PC-3 (cell line): ENCODE data around the gene MYH11. TPM values are rescaled to one million over a fixed set of nuclear protein-coding genes. Genes with fewer than 3 reads are reported as not detected.

ENCODE experiments used
- ATAC-seq: fragments of 200-7000 bp; cut with Tn5 transposase; 2 replicates; pipeline ENCODE4 v1.9.1; 2020; ENCODE audit warnings: mild to moderate bottlenecking, moderate library complexity
- BruUV-seq: library from RNA; stranded (reverse); fragments of 400-500 nt; replicated peaks from 2 replicates; lab custom pipeline; 2021; lab: Mats Ljungman, UMichigan
- CTCF ChIA-PET: fragments of 300-600 bp; sonication (Branson Sonifier 250); formaldehyde crosslinking; loops from one replicate; lab custom pipeline; 2022; ENCODE audit warnings: antibody characterized with exemption; lab: Charles Lee
- POLR2A ChIA-PET: fragments of 300-600 bp; sonication (Branson Sonifier 250); formaldehyde crosslinking; loops from one replicate; lab custom pipeline; 2022; ENCODE audit warnings: antibody characterized with exemption; ENCODE audit not compliant: unreplicated experiment; lab: Charles Lee
- DNase-seq: peaks from one replicate; pipeline ENCODE4 v3.0.0-alpha.2; 2015
- H2AFZ ChIP-seq: fragments of 300-600 bp; sonication (generic); 2 replicates; pipeline ENCODE4 v1.6.0; 2016; ENCODE audit warnings: antibody characterized with exemption, low read length
- H3F3A ChIP-seq: fragments of 300-600 bp; sonication (generic); one replicate; pipeline ENCODE4 v1.6.0; 2017; ENCODE audit warnings: antibody characterized with exemption, low read length, control low read depth, mild to moderate bottlenecking; ENCODE audit not compliant: unreplicated experiment
- H3K27ac ChIP-seq: fragments of 300-600 bp; sonication (generic); 2 replicates; pipeline ENCODE4 v1.5.1; 2016; ENCODE audit warnings: mild to moderate bottlenecking, low read length
- H3K27me3 ChIP-seq: fragments of 300-600 bp; sonication (generic); 2 replicates; pipeline ENCODE4 v1.6.1; 2016; ENCODE audit warnings: low read length, mixed read lengths
- H3K36me3 ChIP-seq: fragments of 300-600 bp; sonication (generic); 2 replicates; pipeline ENCODE4 v1.6.1; 2016; ENCODE audit warnings: low read depth, mixed run types, low read length, mixed read lengths
- H3K4me1 ChIP-seq: fragments of 300-600 bp; sonication (generic); 2 replicates; pipeline ENCODE4 v1.5.1; 2016; ENCODE audit warnings: low read length; ENCODE audit not compliant: insufficient read depth
- H3K4me2 ChIP-seq: fragments of 300-600 bp; sonication (generic); 2 replicates; pipeline ENCODE4 v1.6.0; 2016; ENCODE audit warnings: low read length
- H3K4me3 ChIP-seq: fragments of 300-600 bp; sonication (generic); 2 replicates; pipeline ENCODE4 v1.5.1; 2016; ENCODE audit warnings: mild to moderate bottlenecking, low read length, mixed read lengths
- H3K79me2 ChIP-seq: fragments of 300-600 bp; sonication (generic); 2 replicates; pipeline ENCODE4 v1.6.1; 2017; ENCODE audit warnings: low read length, mixed read lengths
- H3K9ac ChIP-seq: fragments of 300-600 bp; sonication (generic); 2 replicates; pipeline ENCODE4 v1.6.0; 2016; ENCODE audit warnings: mild to moderate bottlenecking, low read length
- H3K9me2 ChIP-seq: fragments of 300-600 bp; sonication (generic); replicated peaks from 2 replicates; pipeline ENCODE4 v1.6.1; 2016; ENCODE audit warnings: mixed run types, low read length, mixed read lengths
- H3K9me3 ChIP-seq: fragments of 300-600 bp; sonication (generic); 2 replicates; pipeline ENCODE4 v1.6.1; 2016; ENCODE audit warnings: low read length, mixed read lengths
- H4K20me1 ChIP-seq: fragments of 300-600 bp; sonication (generic); 2 replicates; pipeline ENCODE4 v1.6.1; 2016; ENCODE audit warnings: low read length, mixed read lengths
- EZH2 ChIP-seq: fragments of 300-600 bp; sonication (generic); IDR thresholded peaks from one replicate; pipeline ENCODE4 v1.6.1; 2017; ENCODE audit warnings: antibody characterized with exemption, mild to moderate bottlenecking, low read length; ENCODE audit not compliant: unreplicated experiment
- EZH2phosphoT487 ChIP-seq: fragments of 300-600 bp; sonication (generic); IDR thresholded peaks from 2 replicates; pipeline ENCODE4 v1.6.1; 2018; ENCODE audit warnings: mild to moderate bottlenecking, antibody characterized with exemption, low read length, borderline replicate concordance
- intact Hi-C: fragments of 100-400 bp; cut with micrococcal nuclease; formaldehyde crosslinking; loops from 2 replicates; pipeline ENCODE4 v1.9.0; 2023
- total RNA-seq: library from RNA; depleted of rRNA; stranded (reverse); fragments of >200 nt; gene quantifications from 2 replicates; pipeline ENCODE4 v1.2.3, GENCODE V29; 2014
- TF ChIP-seq, protein P1 (sequence below): fragments of 300-600 bp; sonication (generic); conservative IDR thresholded peaks from 2 replicates; pipeline ENCODE4 v1.5.1; 2017; ENCODE audit warnings: antibody characterized with exemption, low read depth, mild to moderate bottlenecking, low read length

The MYH11 gene
- total RNA-seq, 1 experiment from 2014 or later, result not detected

DNA sequence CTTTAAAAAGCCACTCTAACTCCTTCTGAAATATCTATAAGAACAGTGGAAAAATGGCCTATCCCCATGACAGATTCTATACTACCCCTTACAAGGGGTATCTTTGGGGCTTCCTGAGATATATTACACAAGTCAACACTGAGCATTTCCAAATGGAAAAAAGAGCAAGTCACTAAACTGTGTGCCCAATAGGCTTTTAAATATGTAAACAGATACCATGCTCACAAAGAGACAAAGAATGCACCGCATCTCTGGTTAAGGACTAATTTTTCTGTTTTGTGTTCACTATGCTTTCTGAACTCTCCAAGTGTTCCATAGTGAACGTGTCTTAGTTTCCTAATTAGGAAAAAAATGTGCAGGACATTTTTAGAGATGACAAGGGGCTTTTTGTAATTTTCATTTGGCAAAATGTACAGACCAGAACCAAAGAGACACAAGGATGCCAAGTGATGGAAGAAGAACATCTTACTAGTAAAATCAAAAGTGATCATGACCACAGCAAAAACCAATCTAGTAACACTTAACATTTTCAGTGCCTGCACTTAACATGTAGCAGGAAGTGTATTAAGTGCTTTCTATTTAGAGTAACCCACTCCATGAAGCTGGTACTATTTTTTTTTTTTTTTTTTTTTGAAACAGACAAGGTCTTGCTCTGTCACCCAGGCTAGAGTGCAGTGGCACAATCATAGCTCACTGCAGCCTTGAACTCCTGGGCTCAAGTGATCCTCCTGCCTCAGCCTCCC is 21.5 kb downstream of the MYH11 start:
- Histone ChIP-seq H3K4me2 (no peak overlapping the region), H3K9me2 (no peaks in the 10 kb centered on the region), H3K36me3 (no peaks in the 10 kb centered on the region), H4K20me1 (no peaks in the 10 kb centered on the region), H3K4me3 (no peak overlapping the region), H3K9ac (no peak overlapping the region), H3K27me3 (no peaks in the 10 kb centered on the region), H3K9me3 (no peaks in the 10 kb centered on the region), H3K79me2 (no peaks in the 10 kb centered on the region), H3K27ac (no peak overlapping the region), H3F3A (no peaks in the 10 kb centered on the region), H3K4me1 (no peaks in the 10 kb centered on the region), H2AFZ (no peak overlapping the region)
- intact Hi-C loops, result no loop called here
- TF ChIP-seq, protein P1, sequence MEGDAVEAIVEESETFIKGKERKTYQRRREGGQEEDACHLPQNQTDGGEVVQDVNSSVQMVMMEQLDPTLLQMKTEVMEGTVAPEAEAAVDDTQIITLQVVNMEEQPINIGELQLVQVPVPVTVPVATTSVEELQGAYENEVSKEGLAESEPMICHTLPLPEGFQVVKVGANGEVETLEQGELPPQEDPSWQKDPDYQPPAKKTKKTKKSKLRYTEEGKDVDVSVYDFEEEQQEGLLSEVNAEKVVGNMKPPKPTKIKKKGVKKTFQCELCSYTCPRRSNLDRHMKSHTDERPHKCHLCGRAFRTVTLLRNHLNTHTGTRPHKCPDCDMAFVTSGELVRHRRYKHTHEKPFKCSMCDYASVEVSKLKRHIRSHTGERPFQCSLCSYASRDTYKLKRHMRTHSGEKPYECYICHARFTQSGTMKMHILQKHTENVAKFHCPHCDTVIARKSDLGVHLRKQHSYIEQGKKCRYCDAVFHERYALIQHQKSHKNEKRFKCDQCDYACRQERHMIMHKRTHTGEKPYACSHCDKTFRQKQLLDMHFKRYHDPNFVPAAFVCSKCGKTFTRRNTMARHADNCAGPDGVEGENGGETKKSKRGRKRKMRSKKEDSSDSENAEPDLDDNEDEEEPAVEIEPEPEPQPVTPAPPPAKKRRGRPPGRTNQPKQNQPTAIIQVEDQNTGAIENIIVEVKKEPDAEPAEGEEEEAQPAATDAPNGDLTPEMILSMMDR, result no peak
- TF ChIP-seq EZH2phosphoT487 (no peak), EZH2 (no peak)
- BruUV-seq, result no TSS peak
- DNase-seq (no peak), ATAC-seq (no peak)
- ChIA-PET POLR2A (no interaction called here), CTCF (no interaction called here)

DNA sequence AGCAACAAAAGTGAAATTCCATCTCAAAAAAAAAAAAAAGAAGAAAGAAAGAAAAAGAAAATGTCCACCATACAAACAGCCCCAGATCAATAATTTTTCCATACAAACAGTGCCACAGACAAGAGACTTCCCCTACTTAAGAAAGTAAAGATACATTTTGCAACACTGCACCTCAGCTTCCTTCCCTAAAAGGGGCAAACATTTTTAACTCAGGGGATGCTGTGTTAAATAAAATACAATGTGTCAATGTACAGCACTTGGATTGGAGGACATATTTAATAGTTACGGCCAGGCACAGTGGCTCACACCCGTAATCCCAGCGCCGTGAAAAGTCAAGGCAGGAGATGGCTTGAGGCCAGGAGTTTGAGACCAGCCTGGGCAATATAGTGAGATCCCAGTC is 22.3 kb downstream of the MYH11 start:
- no peaks in the 10 kb centered on the region for H3K9me2 ChIP-seq
- no peaks in the 10 kb centered on the region for H3K36me3 ChIP-seq
- H3K4me1 ChIP-seq, result no peaks in the 10 kb centered on the region
- no peak overlapping the region for H2AFZ ChIP-seq
- ChIA-PET POLR2A (no interaction called here), CTCF (no interaction called here)
- H3F3A ChIP-seq, result no peaks in the 10 kb centered on the region
- ATAC-seq (no peak), DNase-seq (no peak)
- no peaks in the 10 kb centered on the region for H3K9me3 ChIP-seq
- intact Hi-C loops, result no loop called here
- H4K20me1 ChIP-seq, result no peaks in the 10 kb centered on the region
- H3K4me3 ChIP-seq, result no peak overlapping the region
- no peak overlapping the region for H3K9ac ChIP-seq
- BruUV-seq, result no TSS peak
- no peaks in the 10 kb centered on the region for H3K27me3 ChIP-seq
- no peaks in the 10 kb centered on the region for H3K79me2 ChIP-seq
- H3K4me2 ChIP-seq, result no peak overlapping the region
- TF ChIP-seq EZH2phosphoT487, result no peak
- TF ChIP-seq, protein P1, result no peak
- TF ChIP-seq EZH2, result no peak
- H3K27ac ChIP-seq, result no peak overlapping the region

DNA sequence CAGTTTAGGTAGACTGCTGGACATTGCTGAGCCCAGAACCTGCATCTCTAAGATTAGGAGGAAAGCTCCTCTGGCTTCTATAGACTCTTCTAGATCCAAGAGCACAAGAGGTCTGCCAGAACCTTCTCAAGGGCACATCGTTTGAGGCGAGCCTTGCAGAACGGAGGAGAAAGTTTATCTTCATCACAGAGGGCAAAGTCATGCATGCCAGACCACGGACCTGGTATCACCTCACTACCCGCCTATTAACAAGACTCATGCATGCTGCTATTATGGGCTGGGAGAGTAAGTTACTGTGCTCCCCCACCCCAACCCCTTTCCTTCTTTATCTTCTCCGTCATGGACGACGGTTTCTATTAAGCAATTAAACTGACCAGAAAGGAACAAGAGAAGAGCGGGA is 23.3 kb downstream of the MYH11 start:
- no peak for ATAC-seq
- DNase-seq, result no peak
- ChIA-PET CTCF (no interaction called here), POLR2A (no interaction called here)
- no peaks in the 10 kb centered on the region for H3K27me3 ChIP-seq
- no peak overlapping the region for H3K4me2 ChIP-seq
- no peaks in the 10 kb centered on the region for H4K20me1 ChIP-seq
- H3K4me1 ChIP-seq, result no peaks in the 10 kb centered on the region
- intact Hi-C loops, result no loop called here
- BruUV-seq, result no TSS peak
- TF ChIP-seq EZH2phosphoT487, result no peak
- TF ChIP-seq, protein P1, result no peak
- no peak for TF ChIP-seq EZH2
- H3F3A ChIP-seq, result no peaks in the 10 kb centered on the region
- H3K9ac ChIP-seq, result no peak overlapping the region
- H3K9me3 ChIP-seq, result no peaks in the 10 kb centered on the region
- no peak overlapping the region for H3K27ac ChIP-seq
- H3K9me2 ChIP-seq, result no peaks in the 10 kb centered on the region
- H3K79me2 ChIP-seq, result no peaks in the 10 kb centered on the region
- H2AFZ ChIP-seq, result no peak overlapping the region
- H3K36me3 ChIP-seq, result no peaks in the 10 kb centered on the region
- H3K4me3 ChIP-seq, result no peak overlapping the region
